NCI-H1694 treated with DMSO at 0.1 percent for 48 hours (cell line): ENCODE measurements around the gene ADGRD2.

Experiments
- DNase-seq: peaks from one replicate; lab custom pipeline; 2025; lab: John Stamatoyannopoulos, UW

Gene ADGRD2

DNA sequence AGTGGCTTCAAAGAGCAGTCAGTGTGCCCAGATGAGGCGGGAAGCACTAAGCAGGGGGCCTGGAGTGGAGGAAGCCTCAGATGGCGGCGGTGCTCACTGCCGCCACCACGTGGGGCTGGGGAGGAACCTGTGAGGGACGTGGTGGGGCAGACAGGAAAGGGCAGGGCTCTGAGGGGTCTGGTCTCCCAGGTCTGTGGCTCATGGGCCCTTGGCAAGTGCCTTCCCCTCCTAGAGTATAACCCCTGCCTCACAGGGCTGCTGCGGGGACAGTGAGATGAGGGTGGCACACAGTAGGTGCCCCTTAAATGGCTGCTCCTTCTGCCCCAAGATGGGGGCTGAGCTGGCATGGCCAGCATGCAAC, 30.4 kb downstream of the ADGRD2 start:
- DNase-seq, result no peak

DNA sequence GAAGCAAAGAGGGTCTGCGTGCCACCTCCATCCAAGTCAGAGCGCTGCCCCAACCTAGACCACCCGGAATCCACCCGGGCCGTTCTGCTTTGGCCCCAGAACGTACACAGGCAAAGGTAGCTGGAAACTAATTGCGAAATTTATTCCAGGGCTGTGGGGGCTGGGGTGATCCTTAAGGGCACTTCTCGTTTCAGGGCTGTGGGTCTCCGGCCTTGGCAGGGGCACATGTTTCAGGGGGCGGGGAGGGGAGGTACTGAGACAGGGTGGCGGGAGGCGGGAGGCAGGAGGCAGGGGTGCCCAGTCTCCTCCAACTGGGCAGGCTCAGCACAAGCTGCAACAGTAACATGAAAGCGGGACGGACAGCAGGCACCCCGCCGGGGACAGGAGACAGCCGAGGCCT, 30.9 kb downstream of the ADGRD2 start:
- DNase-seq, result no peak

DNA sequence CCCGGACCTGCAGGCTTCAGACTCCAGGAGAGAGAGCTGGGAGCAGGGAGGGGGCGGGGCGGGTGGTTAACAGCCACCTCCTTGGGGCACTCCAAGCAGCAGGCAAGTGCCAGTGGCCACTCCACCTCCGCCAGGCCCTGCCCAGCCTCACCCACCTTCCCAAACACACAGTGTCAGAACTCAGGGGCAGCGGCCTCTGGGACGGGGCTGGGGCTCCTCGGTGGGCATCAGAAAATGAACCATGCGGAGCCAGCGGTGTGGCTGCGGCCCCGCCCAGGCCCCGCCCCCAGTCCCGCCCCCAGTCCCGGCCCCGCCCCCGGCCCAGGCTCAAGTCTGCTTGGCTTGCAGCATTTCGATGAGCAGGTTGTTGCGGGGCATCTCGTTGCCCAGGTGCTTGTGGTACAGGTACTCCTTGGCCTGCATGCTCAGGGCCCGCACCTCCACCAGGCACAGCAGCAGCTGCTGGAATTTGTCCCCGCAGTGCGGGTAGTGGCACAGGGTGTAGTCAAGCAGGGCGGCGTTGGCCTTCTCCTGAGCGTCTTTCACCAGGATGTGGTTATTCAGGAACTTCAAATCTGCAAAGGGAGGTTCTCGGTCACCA, 32.3 kb downstream of the ADGRD2 start:
- DNase-seq, result no peak

DNA sequence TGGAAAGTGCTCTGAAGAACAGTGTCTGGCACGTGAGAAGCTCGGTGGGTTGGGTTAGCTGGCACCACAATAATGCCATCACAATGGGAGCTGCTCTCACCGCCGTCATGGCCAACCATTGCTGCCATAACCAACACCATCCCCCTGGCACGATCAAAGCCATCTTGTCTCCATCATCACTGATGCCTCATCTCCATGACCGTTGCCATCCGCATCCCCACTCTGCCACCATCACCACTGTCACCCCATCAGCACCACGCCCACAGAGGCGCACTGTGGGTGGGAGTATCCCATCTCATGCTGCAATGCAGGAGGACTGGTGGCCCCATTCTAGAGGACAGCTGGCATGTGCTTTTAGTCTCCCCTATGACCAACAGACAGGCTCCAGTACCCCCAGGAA, 33.2 kb downstream of the ADGRD2 start:
- DNase-seq, result no peak

DNA sequence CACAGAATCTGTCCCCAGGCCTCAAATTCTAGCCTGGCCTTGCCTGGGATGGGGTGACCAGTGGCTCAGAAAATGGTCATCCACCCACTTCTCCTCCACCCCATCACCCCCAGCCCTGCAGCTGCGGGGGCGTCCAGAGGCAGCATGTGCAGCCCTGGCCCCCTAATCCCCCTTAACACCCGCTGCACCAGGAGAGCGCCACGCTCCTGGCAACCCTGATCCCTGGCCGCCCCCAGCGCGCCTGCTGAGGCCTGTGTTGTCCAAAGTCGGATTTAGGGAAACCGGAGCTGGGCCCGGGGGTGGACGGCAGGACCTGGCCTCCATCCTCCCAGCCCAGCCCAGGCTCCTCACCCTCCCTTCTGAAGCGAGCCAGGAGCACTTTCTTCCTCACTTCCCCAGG, 35.0 kb downstream of the ADGRD2 start:
- no peak for DNase-seq

DNA sequence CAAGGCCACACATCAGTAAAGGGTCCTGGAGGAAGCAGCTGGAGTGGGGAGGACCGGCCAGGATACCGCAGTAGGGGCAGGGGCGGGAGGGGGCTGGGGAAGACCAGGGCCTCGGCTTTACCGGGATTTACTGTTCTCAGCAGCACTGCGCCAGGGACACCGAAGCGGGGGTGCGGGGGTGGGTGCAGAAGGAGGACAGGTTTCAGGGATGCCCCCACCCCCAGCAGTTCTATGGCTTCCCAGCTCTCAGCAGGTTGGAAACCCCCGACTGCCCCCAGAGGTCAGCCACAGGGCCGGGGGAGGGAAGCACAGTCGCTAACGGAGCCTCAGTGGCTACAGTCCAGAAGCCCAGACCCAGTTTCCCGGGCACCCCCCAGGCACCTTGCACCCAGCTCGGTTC, 35.7 kb downstream of the ADGRD2 start:
- DNase-seq, result no peak

DNA sequence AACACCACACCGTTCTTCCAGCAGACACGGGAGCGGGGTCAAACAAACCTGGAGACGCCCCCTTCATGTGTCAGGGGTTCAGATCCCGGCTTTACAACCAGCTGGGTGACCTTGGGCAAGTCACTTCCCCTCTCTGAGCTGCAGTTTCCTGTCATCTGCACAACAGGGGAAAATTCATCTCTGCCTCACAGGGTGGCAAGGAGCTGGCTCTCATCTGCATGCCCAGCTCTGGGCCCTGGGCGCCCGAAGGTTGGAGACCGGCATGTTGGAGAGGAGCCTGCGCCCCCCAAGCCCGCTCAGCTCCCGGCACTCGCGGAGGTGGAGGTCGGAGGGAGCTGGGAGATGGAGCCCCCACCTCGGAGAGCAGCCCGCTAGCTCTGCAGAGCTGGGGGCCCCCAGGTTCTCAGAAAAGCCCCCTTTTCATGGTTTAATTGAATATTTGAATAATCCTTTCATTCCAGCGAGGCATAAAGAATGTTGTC, 36.6 kb downstream of the ADGRD2 start:
- no peak for DNase-seq

DNA sequence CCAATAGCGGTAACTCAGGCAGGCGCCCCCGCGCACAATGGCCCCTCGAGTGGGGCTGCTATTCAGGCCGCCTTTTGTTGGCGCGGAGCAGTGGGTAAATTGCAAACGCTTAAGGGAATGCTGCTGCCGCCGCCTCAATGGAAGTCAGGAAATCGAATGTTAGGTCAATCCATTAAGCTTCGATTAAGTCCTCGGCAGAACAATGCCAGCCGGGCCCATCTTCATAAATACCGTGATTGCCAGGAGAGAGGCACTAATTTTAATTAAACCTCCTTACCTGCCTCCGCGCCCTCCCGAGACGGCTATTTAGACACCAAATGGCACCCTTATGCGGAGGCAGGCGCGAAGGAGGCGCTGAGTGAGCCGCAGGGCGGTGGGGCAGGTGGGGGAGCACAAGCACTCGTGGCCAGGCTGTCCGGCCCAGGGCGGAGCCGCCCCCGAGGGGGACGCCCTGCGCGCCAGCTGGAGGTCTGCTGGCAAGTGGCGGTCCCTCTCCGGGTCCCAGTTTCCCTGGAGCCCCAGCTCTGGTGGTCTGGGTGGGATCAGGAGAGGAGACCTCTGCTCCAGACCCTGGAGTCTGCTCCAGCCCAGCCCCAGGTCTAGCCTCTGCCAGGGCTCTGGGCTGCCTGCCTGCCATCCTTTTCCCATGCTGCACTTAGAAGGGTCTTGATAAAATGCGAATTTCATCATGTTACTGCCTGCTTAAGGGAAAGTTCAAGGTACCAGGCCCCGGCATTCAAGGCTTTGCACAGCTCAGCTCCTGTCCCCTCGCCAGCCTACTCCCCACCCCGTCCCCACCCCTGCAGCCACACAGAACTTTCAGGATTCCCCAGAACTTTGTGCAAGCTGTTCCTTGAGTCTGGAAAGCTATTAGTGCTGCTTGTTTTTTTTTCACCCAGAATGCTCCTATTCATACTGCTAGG, 37.3 kb downstream of the ADGRD2 start:
- no peak for DNase-seq

DNA sequence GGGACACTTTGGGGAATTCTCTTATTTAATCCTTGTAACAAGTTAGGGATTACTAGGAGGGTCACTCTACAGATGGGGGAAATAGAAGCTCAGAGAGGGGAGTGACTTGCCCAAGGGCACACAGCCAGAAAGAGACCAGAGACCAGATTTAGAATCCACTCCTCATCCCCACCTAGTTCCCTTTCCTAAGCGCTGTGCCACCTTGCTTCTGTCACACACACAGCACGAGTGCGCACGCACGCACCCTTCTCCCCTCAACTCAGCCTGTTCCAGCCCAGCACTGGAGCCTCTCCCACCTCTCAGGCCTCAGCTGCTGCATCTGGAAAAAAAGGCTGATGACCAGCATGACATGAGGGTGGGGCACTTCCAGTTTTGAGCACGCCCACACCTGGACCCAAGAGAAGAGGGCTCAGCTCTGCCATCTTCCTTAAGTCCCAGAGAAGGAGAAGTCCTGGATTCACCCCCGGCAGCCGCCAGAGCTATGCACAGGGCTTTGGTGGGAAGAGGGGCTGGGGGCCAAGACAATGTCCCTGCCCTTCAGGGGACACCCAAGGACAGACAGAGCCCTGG, 38.5 kb downstream of the ADGRD2 start:
- no peak for DNase-seq

DNA sequence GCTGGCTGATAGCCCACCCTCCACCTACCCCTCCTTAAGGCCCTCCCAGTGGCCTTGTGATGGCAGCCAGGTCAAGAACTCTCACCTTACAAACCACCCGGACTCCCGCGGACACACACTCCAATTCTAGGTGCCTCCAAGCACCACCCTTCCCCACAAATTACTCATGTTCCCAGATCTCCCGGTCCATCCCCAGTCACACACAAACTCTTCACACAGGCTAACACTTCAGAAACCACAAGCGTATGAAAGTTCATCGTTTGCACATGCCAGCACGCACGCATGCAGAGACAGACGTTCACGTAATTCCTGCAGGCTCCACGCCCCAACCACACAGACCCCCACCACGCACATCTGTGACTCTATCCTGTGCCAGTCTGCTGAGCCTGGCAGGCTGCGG, 39.0 kb downstream of the ADGRD2 start:
- DNase-seq, result no peak

DNA sequence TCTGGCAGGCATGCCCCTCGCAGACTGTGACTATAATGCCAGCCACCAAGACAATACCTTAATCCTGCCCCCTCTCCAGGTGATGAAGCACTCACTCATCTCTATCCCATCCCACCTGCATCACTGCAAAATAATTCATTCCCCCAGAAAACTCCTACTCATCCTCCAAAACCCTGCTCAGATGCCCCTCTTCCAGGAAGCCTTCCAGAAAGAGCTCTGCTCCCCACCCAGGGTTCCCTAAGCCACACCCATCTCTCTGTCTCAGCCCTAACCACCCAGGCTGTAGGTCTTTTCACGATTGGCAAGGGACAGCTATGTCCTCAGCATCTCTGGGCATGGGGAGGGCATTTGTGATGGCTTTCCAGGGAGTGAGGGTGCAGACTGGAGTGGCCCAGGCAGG, 39.8 kb downstream of the ADGRD2 start:
- DNase-seq, result no peak

DNA sequence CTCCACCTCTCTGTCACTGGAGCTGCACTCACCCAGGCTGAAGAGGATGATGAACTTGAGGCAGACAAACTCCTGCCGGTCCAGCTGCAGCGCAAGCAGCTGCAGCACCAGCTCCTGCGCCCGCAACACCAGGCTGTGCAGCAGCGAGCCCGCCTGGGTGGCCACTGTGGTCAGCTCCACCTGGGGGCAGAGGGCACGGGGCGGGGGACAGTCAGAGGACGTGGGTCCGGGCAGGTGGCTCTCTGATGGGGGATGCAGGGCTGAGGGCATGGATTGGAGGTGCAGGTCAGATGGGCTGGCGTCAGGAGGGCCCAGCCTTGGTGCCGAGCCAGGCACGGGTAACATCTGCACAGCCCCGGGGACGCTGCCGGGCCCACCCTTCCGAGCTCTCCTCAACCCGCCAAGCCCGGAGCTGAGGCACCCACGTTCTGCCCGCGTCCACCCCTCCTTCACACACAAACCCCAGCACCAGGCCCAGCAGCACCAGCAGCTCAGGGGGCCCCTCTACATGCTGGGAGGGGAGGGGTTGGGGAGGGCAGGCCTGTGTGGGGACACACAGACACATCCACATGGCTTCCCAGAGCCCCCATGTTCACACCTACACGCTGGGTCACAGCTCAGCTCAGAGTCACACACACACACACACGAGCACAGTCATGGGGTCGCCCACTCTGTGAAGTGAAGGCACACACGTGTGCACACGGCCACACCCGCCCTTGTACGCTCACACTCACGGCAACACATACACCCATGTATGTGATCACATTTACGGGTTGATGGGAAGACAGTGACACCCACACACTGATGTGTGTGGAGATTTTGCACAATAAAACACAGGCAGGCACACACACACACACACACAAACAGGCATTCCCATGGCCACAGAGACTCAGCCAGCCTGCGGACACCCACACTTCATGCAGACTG, 41.1 kb downstream of the ADGRD2 start:
- no peak for DNase-seq

DNA sequence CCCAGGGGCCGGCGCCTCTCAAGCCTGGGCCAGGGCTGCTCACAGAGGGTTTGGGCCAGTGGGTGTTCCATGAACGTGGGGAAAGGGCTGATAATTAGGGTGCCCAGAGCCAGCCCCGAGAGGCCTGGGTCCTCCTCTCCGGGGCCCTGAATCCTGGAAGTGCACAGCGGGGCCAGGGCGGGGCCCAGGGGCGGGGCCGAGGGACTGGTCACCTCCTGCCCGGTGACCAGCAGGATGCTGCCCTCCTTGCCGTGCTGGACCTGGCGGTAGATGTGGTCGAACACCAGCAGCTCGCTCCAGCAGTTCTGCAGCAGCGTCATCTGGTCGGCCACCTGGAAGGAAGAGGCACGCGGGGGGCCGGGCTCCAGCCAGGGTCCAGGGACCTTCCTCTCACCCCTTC, 42.6 kb downstream of the ADGRD2 start:
- DNase-seq, result no peak

DNA sequence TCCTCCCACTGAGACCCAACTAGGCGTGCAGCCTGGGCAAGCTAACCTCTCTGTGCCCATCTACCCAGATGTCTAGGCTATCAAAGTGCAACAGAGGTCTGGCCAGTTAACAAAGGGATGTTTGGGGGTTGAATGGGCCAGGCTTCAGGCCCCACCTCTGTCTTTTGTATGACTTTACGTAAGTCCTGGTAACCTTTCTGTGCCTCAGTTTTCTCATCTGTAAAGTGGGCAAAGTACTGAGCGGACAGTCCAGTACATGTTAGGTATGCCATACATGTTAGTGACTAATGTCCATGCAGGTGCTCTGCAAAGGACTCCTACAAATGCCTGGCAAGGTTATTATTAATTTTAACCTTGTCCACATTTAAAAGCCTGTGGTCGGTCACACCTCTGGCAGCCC, 43.0 kb downstream of the ADGRD2 start:
- DNase-seq, result no peak

DNA sequence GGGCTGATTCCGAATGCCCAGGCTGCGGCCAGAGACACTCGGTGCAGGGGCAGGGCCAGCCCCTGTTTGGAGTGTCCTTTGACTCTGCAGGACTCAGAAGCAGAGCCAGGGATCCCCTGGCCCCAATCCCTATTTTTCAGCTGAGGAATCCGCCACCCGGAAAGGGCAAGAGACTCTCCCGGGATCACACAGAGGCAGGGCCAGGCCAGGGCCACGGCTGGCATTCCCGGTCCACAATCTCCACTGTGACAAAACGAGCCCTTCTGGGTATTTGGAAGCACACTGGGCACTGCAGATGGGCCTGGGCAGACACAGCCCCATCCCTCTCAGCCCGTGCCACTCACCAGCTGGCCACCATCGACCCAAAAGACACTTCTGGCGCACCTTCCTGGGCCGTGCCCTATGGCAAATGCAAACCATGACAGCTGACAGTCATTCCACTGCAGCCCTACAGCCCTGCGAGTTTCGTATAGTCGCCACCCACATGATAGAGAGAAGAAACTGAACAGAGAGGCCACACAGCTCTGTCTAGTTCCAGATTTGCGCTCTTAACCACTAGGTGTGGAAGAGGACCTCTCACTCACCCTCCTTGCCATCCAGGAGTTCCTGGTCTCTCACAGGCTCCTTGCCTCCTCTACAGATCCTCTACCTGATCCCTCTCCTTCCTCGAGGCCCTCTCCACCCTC, 43.7 kb downstream of the ADGRD2 start:
- no peak for DNase-seq

DNA sequence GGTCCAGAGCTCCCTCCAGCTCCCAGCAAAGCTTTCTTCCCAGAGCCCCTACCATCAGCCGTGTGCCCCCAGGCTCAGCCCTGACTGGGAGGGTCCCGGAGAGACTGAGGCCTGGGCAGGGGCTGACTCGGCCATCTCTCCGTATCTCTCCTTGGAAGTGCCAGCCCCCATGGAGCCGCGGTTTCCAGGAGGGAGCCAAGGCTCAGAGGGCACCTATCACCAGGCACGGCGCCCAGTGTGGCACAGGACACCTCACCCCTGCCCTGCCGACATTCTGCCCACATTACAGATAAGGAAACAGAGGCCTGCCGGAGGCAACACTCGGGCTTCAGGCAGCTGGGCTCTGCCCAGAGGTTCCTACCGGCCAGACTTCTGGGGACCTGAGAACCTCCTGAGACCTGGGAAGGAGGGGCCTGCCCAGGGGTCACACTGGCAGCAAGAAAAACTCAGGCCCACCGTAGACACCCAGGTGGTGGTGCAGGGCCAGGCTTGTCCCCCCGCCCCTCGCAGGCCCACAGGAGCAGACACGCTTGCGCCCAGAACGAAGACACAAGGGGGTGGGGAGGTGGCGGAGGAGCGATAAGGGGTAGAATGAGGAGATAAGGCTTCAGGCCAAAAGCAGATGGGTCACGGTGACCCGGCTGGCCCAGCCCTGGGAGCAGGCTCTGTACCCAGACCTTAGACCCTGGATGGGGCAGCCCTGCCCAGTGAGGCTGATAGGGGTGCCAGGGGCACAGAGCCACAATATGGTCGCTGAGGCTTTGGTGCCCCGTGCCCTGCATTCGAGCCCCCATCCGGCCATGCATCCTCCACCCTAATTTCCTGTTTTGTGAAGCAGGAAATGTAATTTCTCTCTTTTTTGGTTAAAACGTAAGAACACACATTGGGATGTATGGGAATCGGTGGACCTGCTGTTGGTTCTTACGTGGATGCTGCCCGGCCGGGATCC, 45.1 kb downstream of the ADGRD2 start:
- DNase-seq, result no peak

DNA sequence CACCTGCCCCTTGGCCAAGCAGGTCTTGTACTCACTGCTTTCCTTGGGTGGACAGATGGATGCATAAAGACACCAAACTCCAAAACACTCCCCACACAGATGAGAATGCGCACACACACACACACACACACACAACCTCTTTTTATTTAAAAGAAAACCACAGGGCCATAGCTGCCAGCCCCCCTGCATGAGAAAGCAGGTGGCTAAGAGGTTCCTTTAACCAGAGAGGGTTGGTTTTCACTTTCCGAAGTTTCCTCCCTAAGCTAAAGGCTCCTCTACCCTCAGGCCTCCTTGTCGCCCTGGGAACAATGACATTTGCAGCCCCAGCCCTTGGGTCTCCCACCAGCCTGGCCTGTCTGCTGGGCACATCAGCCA, 45.8 kb downstream of the ADGRD2 start:
- DNase-seq, result no peak

DNA sequence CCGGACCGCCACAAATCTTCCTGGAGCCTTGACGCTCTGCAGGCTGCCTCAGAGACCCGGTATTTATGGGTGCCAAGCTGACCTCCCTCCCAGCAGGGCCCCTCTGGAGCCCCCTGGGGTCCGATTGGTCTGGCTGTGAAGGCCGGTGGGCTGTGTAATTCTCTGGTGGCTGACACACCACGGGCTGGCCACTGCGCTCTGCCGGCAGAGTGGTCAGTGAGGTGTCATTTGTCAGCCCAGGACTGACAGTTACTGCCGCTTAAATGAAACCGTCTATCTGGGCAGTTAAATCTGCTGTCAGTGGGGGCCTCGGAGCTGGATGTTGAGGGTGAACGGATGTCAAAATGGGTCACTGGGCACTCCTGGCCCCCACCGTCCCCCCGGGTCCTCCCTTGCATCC, 46.2 kb downstream of the ADGRD2 start:
- no peak for DNase-seq

DNA sequence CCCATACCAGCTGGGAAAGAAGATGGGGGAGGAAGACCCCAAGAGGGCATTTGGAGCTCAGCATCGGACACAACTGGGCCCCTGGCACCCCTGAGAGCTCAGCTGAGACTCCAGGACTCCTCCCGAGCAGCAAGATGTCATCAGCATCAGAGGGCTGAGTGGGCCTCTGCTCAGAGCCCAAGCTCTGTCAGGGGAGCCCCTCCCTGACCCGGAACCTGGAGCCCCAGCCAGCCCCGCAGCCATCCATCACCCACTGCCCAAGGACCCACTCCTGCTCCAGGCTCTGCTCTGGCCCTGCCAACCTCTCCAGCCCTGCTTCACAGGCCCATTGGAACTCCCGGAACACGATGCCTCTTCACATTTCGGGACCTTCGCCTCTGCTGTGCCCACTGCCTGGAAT, 47.2 kb downstream of the ADGRD2 start:
- DNase-seq, result no peak

DNA sequence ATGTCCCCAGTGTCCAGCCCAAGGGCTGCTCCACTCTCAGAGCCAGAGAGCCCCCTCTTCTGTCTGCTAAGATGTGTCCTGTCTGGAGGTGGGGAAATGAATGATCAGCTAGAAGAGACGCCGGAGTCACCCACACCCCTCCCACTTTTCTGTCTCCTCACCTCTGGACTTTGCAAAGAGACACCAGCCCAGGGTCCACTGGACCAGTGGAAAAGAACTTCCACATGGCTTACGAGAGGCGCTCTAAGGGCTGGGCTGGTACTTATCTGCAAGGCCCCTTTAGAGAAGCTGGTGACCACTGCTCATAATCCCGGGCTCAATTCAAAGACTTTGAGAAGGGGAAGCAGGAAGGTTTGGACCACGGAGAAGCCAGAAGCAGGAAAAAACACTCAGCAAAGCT, 47.8 kb downstream of the ADGRD2 start:
- no peak for DNase-seq
